Spleen (tissue), 13 donors: ENCODE measurements around the gene CSTPP1. TPM values are rescaled to one million over a fixed set of nuclear protein-coding genes. Genes with fewer than 3 reads are reported as not detected.

Experiments
- DNase-seq: peaks from one replicate; pipeline ENCODE4 v3.0.0-alpha.2; 2020
- H3K27ac ChIP-seq, 8 donors: fragments of 200-600 bp; sonication (generic) in 7 of 8; 1 replicate in 4 of 8; 2 replicates in 4 of 8; pipeline versions ENCODE4 v1.5.0 to v1.8.0; 2016 to 2021; ENCODE audit warnings: inconsistent platforms in 4 of 8, mild to moderate bottlenecking in 4 of 8, moderate library complexity in 1 of 8
- H3K27me3 ChIP-seq, 7 donors: fragments of 200-600 bp; sonication (generic) in 6 of 7; replicated peaks in 1 of 7; 1 replicate in 4 of 7; 2 replicates in 3 of 7; pipeline versions ENCODE4 v1.5.0 to v1.8.0; 2016 to 2021; ENCODE audit warnings: inconsistent platforms in 3 of 7, mild to moderate bottlenecking in 1 of 7
- H3K36me3 ChIP-seq, 6 donors: fragments of 200-600 bp; sonication (generic) in 5 of 6; 1 replicate in 4 of 6; 2 replicates in 2 of 6; pipeline versions ENCODE4 v1.5.0 to v1.8.0; 2016 to 2021; ENCODE audit warnings: inconsistent platforms in 2 of 6
- H3K4me1 ChIP-seq, 6 donors: fragments of 200-600 bp; sonication (generic) in 5 of 6; 1 replicate in 3 of 6; 2 replicates in 3 of 6; pipeline versions ENCODE4 v1.5.0 to v1.8.0; 2016 to 2021; ENCODE audit warnings: inconsistent platforms in 3 of 6
- H3K4me3 ChIP-seq, 8 donors: fragments of 200-600 bp; sonication (generic) in 7 of 8; 1 replicate in 4 of 8; 2 replicates in 4 of 8; pipeline versions ENCODE4 v1.5.0 to v1.8.0; 2016 to 2021; ENCODE audit warnings: inconsistent platforms in 4 of 8, mild to moderate bottlenecking in 4 of 8, moderate library complexity in 2 of 8
- H3K9me3 ChIP-seq, 8 donors: fragments of 200-600 bp; sonication (generic) in 7 of 8; 1 replicate in 4 of 8; 2 replicates in 4 of 8; pipeline versions ENCODE4 v1.5.0 to v1.8.0; 2016 to 2021; ENCODE audit warnings: inconsistent platforms in 4 of 8
- CTCF ChIP-seq, 11 experiments: fragments of 200-600 bp in 7 of 11; fragments of 450-650 bp in 4 of 11; sonication (generic) in 4 of 11; IDR thresholded peaks in 8 of 11; conservative IDR thresholded peaks in 3 of 11; 1 replicate in 7 of 11; 2 replicates in 4 of 11; pipeline versions ENCODE4 v1.4.0 to v1.8.0; 2016 to 2021; ENCODE audit warnings: antibody characterized with exemption in 11 of 11, inconsistent platforms in 4 of 11, mild to moderate bottlenecking in 1 of 11
- POLR2A ChIP-seq, 3 donors: fragments of 450-650 bp; IDR thresholded peaks; one replicate each; pipeline ENCODE4 v1.5.1; 2017; ENCODE audit warnings: antibody characterized with exemption in 3 of 3, mild to moderate bottlenecking in 1 of 3
- POLR2AphosphoS5 ChIP-seq, 3 donors: sonication (generic); formaldehyde crosslinking; IDR thresholded peaks; one replicate each; pipeline ENCODE4 v1.5.1; 2017; ENCODE audit warnings: antibody characterized with exemption in 3 of 3
- WGBS, 5 donors: extraction: QIAGEN DNeasy Blood & Tissue Kit in 3 of 5; methylation state at CpG; one replicate each; pipeline versions ENCODE4 v1.1.5 to v1.1.7; 2013 to 2018; 5-methylcytosine and 5-hydroxymethylcytosine counted together
- intact Hi-C: fragments of 100-400 bp; cut with DNase I; formaldehyde crosslinking; loops from one replicate; pipeline ENCODE4 v1.15.0; 2023; ENCODE audit warnings: low total_unique reads
- long read RNA-seq, 2 donors: transcript quantifications; one replicate each; lab custom pipeline, GENCODE V29; 2026
- polyA plus RNA-seq, 3 donors: library from polyadenylated mRNA; stranded (reverse); fragments of 200-250 nt; gene quantifications; one replicate each; pipeline ENCODE4 v1.2.1, GENCODE V29; 2013
- total RNA-seq, 7 donors: library from RNA; depleted of rRNA in 3 of 7; stranded (reverse); fragments of >200 nt in 3 of 7; fragmentation: NEBNext Ultra II Directional in 4 of 7; extraction: Animal tissue kit (Norgen Biotek cat#: 25700) in 4 of 7; gene quantifications; one replicate each; pipeline versions ENCODE4 v1.1.0 to v1.2.1, GENCODE V29; 2016 to 2021
- donor health status: healthy with polysubstance abuse.
- donor health status: DM: no; HTN: no; CAD: no; lungs with moderate emphysema.
- donor health status: DM: no; HTN: no; CAD: no.
- donor health status: Bipolar disorder and iron deficiency.
- donor health status: healthy.
- donor health status: DM: no; HTN: no; CAD: no.
- donor health status: DM: yes; HTN: yes; CAD: no.

Gene CSTPP1
- 10 to 100 TPM; 10.9 to 23.0 (median 16.2) TPM for total RNA-seq
- polyA plus RNA-seq, result 10 to 100 TPM in 1 of 3 donors, 1 to 10 TPM in 2; 8.6 to 10.8 (median 9.8) TPM
- long read RNA-seq, donor 1, transcript C11orf49-223 (1 exons, 2,141 nt), result major isoform, 5 of 15 reads
- long read RNA-seq, donor 1, partial matches to known transcripts, result 0 of 15 reads
- long read RNA-seq, donor 1, other reads (novel, unspliced or antisense), result 0 of 15 reads
- long read RNA-seq, donor 2, partial matches to known transcripts, result 7 of 24 reads
- long read RNA-seq, donor 2, other reads (novel, unspliced or antisense), result 11 of 24 reads

- Histone ChIP-seq H3K9me3 (no peaks in the 10 kb centered on the region), H3K36me3 (peaks cover 0 to 5% (median 0%) of the 10 kb centered on the region in 6 donors), H3K27ac (peak within 1 kb of the TSS in 6 of 8 donors; percentile 17 to 62 (median 57)), H3K27me3 (peaks cover 0 to 5% (median 0%) of the 10 kb centered on the region in 7 donors), H3K4me3 (peak within 1 kb of the TSS; percentile 58 to 92 (median 68)), H3K4me1 (peaks cover 5 to 19% (median 16%) of the 10 kb centered on the region in 6 donors)
- 22 to 25% (median 23%) methylated on average over 36 to 41 of the region's 41 CpGs for WGBS, 5 donors
- TF ChIP-seq CTCF (IDR thresholded peaks at IDR 0.05 in 8 of 11, conservative IDR thresholded peaks at IDR 0.05 in 3 of 11) (no peak), POLR2A (IDR thresholded peaks at IDR 0.05) (no peak), POLR2AphosphoS5 (IDR thresholded peaks at IDR 0.05) (peak; percentile 73 to 79 (median 77))
- intact Hi-C loops, result no loop called here
- peak; percentile 97 for DNase-seq
Observed at GRCh38 chr11:46936138-46937110, at the start of gene CSTPP1. CSTPP1 (plus strand) TSS chr11:46936761; CDS start chr11:46936806, 45 bp downstream.

GRCh38 chr11:46888636-46889035 lies 47.9 kb upstream of the CSTPP1 start:
- WGBS, 5 donors, result 79 to 89% (median 87%) methylated on average over 5 of the region's 5 CpGs
- intact Hi-C loops, result loop anchor here (2.0 kb wide), 1 partner anchor 264 kb away; no protein-coding TSS in a partner anchor
- DNase-seq, result peak; percentile 14

GRCh38 chr11:46889251-46889650 lies 47.3 kb upstream of the CSTPP1 start:
- Histone ChIP-seq H3K36me3 (peaks cover 0 to 13% (median 0%) of the 10 kb centered on the region in 6 donors), H3K4me1 (peaks cover 0 to 6% (median 4%) of the 10 kb centered on the region in 6 donors), H3K27me3 (peaks cover 0 to 4% (median 0%) of the 10 kb centered on the region in 7 donors), H3K4me3 (no peak overlapping the region), H3K9me3 (no peaks in the 10 kb centered on the region), H3K27ac (no peak overlapping the region)
- DNase-seq, result peak; percentile 58
- TF ChIP-seq POLR2A (IDR thresholded peaks at IDR 0.05) (no peak), POLR2AphosphoS5 (IDR thresholded peaks at IDR 0.05) (no peak), CTCF (IDR thresholded peaks at IDR 0.05 in 8 of 11, conservative IDR thresholded peaks at IDR 0.05 in 3 of 11) (no peak)
- intact Hi-C loops, result loop anchor here (2.0 kb wide), 1 partner anchor 264 kb away; no protein-coding TSS in a partner anchor
- 75 to 90% (median 82%) methylated on average over 7 of the region's 7 CpGs for WGBS, 5 donors

More at GRCh38 chr11:46888636-46889035, 47.9 kb upstream of the CSTPP1 start:
- Histone ChIP-seq H3K4me1 (peaks cover 0 to 6% (median 4%) of the 10 kb centered on the region in 6 donors), H3K4me3 (no peak overlapping the region), H3K36me3 (peaks cover 0 to 13% (median 0%) of the 10 kb centered on the region in 6 donors), H3K27me3 (peaks cover 0 to 4% (median 0%) of the 10 kb centered on the region in 7 donors), H3K9me3 (no peaks in the 10 kb centered on the region), H3K27ac (no peak overlapping the region)
- TF ChIP-seq POLR2A (IDR thresholded peaks at IDR 0.05), result no peak
- no peak for TF ChIP-seq CTCF (IDR thresholded peaks at IDR 0.05 in 8 of 11, conservative IDR thresholded peaks at IDR 0.05 in 3 of 11)
- no peak for TF ChIP-seq POLR2AphosphoS5 (IDR thresholded peaks at IDR 0.05)
